Measurements from ENCODE around the gene BARD1. TPM values are rescaled to one million over a fixed set of nuclear protein-coding genes. Genes with fewer than 3 reads are reported as not detected.
"Not testable (repeated sequence)": the region's sequence is repeated elsewhere in the genome, so short reads cannot be mapped to it uniquely, and the experiment has no call there.

The BARD1 gene
- total and polyA plus RNA-seq, 2 donors (not counting 1 experiment from before 2014, with no cell fraction given), result 5.1 to 43.1 TPM

- Histone ChIP-seq H3K79me2 (ENCODE audit: control insufficient read depth, insufficient read depth, low read length) (no peaks in the 10 kb centered on the region), H2AFZ (ENCODE audit: low read length) (no peak overlapping the region), H3K9me3 (ENCODE audit: control insufficient read depth, insufficient read depth, low read depth, low read length) (no peaks in the 10 kb centered on the region), H3K4me2 (ENCODE audit: extremely low read depth, insufficient read depth, low read length) (no peak overlapping the region), H3K27me3 (ENCODE audit: control insufficient read depth, insufficient read depth, low read length) (no peaks in the 10 kb centered on the region), H3K27ac (ENCODE audit: insufficient read depth, low read length) (no peak overlapping the region), H3K4me1 (ENCODE audit: control insufficient read depth, extremely low read depth, insufficient read depth, low read length) (no peaks in the 10 kb centered on the region), H4K20me1 (ENCODE audit: control insufficient read depth, extremely low read depth, insufficient read depth, low read length) (no peaks in the 10 kb centered on the region), H3K36me3 (ENCODE audit: control insufficient read depth, insufficient read depth, low read length) (no peaks in the 10 kb centered on the region), H3K9ac (ENCODE audit: insufficient read depth, low read length) (no peak overlapping the region), H3K4me3 (replicated peaks in 1 of 4; ENCODE audit: control extremely low read depth in 1 of 4, insufficient read depth in 1 of 4, low read depth in 3 of 4, low read length in 4 of 4) (no peak overlapping the region)
- TF ChIP-seq, protein P1, sequence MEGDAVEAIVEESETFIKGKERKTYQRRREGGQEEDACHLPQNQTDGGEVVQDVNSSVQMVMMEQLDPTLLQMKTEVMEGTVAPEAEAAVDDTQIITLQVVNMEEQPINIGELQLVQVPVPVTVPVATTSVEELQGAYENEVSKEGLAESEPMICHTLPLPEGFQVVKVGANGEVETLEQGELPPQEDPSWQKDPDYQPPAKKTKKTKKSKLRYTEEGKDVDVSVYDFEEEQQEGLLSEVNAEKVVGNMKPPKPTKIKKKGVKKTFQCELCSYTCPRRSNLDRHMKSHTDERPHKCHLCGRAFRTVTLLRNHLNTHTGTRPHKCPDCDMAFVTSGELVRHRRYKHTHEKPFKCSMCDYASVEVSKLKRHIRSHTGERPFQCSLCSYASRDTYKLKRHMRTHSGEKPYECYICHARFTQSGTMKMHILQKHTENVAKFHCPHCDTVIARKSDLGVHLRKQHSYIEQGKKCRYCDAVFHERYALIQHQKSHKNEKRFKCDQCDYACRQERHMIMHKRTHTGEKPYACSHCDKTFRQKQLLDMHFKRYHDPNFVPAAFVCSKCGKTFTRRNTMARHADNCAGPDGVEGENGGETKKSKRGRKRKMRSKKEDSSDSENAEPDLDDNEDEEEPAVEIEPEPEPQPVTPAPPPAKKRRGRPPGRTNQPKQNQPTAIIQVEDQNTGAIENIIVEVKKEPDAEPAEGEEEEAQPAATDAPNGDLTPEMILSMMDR (conservative IDR thresholded peaks at IDR 0.05 in 1 of 2, IDR thresholded peaks at IDR 0.05 in 1 of 2; ENCODE audit: low read depth in 1 of 2, low read length in 2 of 2), result no peak
- TF ChIP-seq EZH2 (IDR thresholded peaks at IDR 0.05; ENCODE audit: low read length, missing control alignments), result no peak
- DNase-seq (ENCODE audit: low read depth in 2 of 2), result peak in 1 of 2 donors; percentile 23
Measured at GRCh38 chr2:214730248-214730647, 79.2 kb downstream of the BARD1 start.

DNA sequence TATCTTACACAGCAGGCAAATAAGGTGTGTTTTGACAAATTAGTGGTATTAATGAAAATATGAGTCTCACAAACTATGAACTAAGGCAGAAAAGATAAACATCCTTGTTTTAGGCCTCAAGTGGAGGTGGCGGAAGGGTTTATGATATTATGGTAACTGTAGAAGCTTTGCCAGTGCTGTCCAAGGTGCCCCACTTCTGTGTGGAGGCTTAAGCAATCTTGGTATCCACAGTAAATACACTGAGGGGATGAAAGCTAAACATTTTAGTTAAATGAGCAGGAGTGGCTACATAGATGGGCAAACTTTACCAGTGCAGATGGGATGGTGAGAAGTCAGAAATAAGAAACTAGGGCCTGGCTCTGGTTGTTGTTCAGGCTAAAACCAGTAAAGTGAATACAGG lies 84.7 kb downstream of the BARD1 start:
- no peak for DNase-seq (ENCODE audit: low read depth in 2 of 2)
- H3K4me2 ChIP-seq (ENCODE audit: extremely low read depth, insufficient read depth, low read length), result no peak overlapping the region
- no peak overlapping the region for H3K9ac ChIP-seq (ENCODE audit: insufficient read depth, low read length)
- H3K79me2 ChIP-seq (ENCODE audit: control insufficient read depth, insufficient read depth, low read length), result no peaks in the 10 kb centered on the region
- no peak overlapping the region for H3K27ac ChIP-seq (ENCODE audit: insufficient read depth, low read length)
- TF ChIP-seq EZH2 (IDR thresholded peaks at IDR 0.05; ENCODE audit: low read length, missing control alignments), result no peak
- TF ChIP-seq, protein P1 (conservative IDR thresholded peaks at IDR 0.05 in 1 of 2, IDR thresholded peaks at IDR 0.05 in 1 of 2; ENCODE audit: low read depth in 1 of 2, low read length in 2 of 2), result no peak
- H3K4me3 ChIP-seq (replicated peaks in 1 of 4; ENCODE audit: control extremely low read depth in 1 of 4, insufficient read depth in 1 of 4, low read depth in 3 of 4, low read length in 4 of 4), result no peak overlapping the region
- H3K27me3 ChIP-seq (ENCODE audit: control insufficient read depth, insufficient read depth, low read length), result no peaks in the 10 kb centered on the region
- no peak overlapping the region for H2AFZ ChIP-seq (ENCODE audit: low read length)
- no peaks in the 10 kb centered on the region for H3K4me1 ChIP-seq (ENCODE audit: control insufficient read depth, extremely low read depth, insufficient read depth, low read length)
- H3K9me3 ChIP-seq (ENCODE audit: control insufficient read depth, insufficient read depth, low read depth, low read length), result no peaks in the 10 kb centered on the region
- H3K36me3 ChIP-seq (ENCODE audit: control insufficient read depth, insufficient read depth, low read length), result no peaks in the 10 kb centered on the region
- no peaks in the 10 kb centered on the region for H4K20me1 ChIP-seq (ENCODE audit: control insufficient read depth, extremely low read depth, insufficient read depth, low read length)

- H3K9ac ChIP-seq (ENCODE audit: insufficient read depth, low read length); H3K27ac ChIP-seq (ENCODE audit: insufficient read depth, low read length); H3K4me2 ChIP-seq (ENCODE audit: extremely low read depth, insufficient read depth, low read length); H3K36me3 ChIP-seq (ENCODE audit: control insufficient read depth, insufficient read depth, low read length); H2AFZ ChIP-seq (ENCODE audit: low read length); H3K4me1 ChIP-seq (ENCODE audit: control insufficient read depth, extremely low read depth, insufficient read depth, low read length); H4K20me1 ChIP-seq (ENCODE audit: control insufficient read depth, extremely low read depth, insufficient read depth, low read length); H3K4me3 ChIP-seq (replicated peaks in 1 of 4; ENCODE audit: control extremely low read depth in 1 of 4, insufficient read depth in 1 of 4, low read depth in 3 of 4, low read length in 4 of 4); H3K9me3 ChIP-seq (ENCODE audit: control insufficient read depth, insufficient read depth, low read depth, low read length); H3K79me2 ChIP-seq (ENCODE audit: control insufficient read depth, insufficient read depth, low read length); H3K27me3 ChIP-seq (ENCODE audit: control insufficient read depth, insufficient read depth, low read length); DNase-seq (ENCODE audit: low read depth in 2 of 2): not testable (repeated sequence)
Measured at GRCh38 chr2:214717837-214718236, 91.6 kb downstream of the BARD1 start.

All from fibroblast of lung (primary cell).